HG02943 (cell line): Measurements from ENCODE around the gene CLSTN2.

Experiments
- ATAC-seq: cut with Tn5 transposase; IDR thresholded peaks from one replicate; pipeline ENCODE4 v1.9.1; 2021; ENCODE audit warnings: mild to moderate bottlenecking, low read depth, moderate library complexity; ENCODE audit not compliant: unreplicated experiment

The CLSTN2 gene

GRCh38 chr3:140176526-140176925 lies 241.5 kb downstream of the CLSTN2 start:
- ATAC-seq = no peak

GRCh38 chr3:140177943-140178342 lies 243.0 kb downstream of the CLSTN2 start:
- ATAC-seq = no peak

GRCh38 chr3:140178482-140178881 lies 243.5 kb downstream of the CLSTN2 start:
- no peak for ATAC-seq

DNA sequence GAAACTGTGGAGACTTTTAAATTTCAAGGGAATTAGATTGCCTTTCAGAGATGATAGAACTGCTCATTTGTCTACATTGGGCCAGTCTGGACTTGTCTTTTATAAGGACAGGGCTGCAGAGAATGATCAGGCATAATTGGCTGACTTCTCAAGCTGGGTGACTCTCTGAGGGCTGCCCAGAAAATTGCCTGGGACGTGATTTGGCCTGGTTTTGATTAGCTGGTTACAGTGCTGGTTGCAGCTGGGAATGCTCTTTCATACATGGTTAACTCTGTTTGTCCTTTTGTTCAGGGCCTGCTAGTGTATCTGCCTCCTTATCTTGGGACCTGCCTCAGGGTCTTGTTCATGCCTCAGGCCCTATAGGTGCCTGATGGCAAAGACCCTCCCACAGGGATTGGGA lies 245.6 kb downstream of the CLSTN2 start:
- no peak for ATAC-seq

DNA sequence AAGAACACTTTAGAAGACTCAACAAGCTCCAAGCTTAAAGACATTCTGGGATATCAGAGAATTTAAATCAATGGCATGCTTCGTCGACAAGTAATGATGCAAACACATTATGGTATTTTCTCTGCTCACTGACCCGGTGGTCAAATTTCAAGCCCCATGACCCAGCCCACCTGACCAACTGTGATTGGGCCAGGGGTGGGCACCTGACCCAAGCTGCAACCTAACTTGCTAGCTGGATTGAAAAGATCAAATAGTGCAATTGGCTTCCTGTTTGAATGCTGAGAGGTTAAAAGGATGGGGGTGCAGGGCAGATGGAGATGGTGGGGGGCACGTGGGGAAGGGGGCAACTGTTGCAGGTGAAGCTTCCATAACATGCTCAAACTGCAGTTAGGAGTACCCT lies 250.4 kb downstream of the CLSTN2 start:
- ATAC-seq = no peak

GRCh38 chr3:140186421-140186920 lies 251.5 kb downstream of the CLSTN2 start:
- no peak for ATAC-seq

DNA sequence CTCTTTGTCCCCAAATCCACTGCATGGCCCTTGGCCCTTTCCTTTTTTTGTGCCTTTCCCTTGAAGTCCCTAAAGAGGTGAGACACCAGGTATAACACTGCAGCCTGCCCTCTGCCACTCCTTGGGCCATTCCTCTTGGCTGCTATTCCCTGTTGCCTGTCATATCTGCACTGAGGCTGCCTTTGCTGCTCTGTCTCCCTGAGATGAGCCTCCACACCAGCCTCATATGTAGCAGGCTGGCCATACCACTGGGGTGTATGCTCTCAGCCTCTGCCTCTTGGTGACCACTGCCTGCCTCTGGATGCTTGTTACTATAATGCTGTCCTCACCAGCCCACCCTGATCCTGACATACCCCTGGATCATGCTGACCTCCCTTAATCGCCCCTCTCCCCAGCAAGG lies 252.0 kb downstream of the CLSTN2 start:
- ATAC-seq = no peak

DNA sequence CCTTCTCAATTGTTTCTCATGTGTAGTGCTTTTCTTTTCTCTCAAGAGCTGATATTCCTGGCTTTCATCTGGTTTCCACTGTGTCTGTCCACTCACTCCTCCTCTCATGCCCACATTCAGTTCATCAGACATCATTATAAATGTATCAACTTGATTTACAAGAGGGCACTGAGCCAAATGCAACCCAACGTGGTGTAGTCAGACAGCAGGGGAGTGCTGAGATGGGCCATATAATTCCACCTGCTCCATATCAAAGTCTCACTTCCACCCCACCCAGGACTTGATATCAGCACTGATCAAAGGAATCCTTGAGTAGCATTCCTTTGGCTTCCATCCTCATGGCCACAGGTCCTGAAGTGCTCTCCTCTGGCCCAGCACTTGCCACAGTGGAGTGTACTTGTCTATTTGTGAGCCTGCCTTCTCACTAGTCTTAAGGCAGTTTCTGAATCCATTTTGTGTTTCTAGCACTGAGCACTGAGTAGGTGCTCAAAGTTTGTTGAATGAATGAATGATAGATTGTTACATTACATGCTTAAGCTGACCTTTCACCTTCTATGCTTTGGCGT lies 252.8 kb downstream of the CLSTN2 start:
- no peak for ATAC-seq

DNA sequence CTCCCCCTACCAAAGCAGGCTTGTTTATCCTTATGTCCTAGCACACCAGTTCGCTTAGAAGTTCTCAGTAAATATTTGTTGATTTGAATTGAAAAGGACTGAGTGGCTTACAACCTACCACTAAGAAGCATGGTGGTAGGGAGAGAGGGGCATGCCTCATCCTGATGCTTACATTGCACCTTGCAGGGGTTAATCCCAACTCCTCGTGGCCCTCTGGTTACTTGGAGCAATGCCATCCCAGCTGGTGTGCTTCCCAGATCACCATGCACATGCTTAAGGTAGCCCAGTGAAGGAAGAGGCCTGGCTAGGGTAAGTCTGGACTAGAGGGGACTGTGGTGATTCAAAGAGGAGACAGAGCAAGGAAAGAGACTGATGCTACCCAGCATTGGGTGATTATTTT lies 253.3 kb downstream of the CLSTN2 start:
- no peak for ATAC-seq

DNA sequence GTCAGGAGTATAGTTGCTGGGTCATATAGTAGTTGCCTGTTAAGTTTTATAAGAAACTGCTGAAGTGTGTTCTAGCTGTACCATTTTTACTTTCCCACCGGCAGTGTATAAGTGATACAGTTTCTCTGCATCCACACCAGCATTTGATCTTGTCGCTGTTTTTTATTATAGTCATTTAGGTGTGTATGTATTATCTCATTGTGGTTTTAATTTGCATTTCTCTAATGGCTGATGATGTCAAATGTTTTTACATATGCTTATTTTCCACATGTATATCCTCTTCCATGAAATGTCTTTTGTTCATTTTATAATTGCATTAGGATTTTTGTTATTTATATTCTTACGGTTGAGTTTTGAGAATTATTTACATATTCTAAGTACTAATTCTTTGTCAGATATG lies 254.3 kb downstream of the CLSTN2 start:
- ATAC-seq = no peak

DNA sequence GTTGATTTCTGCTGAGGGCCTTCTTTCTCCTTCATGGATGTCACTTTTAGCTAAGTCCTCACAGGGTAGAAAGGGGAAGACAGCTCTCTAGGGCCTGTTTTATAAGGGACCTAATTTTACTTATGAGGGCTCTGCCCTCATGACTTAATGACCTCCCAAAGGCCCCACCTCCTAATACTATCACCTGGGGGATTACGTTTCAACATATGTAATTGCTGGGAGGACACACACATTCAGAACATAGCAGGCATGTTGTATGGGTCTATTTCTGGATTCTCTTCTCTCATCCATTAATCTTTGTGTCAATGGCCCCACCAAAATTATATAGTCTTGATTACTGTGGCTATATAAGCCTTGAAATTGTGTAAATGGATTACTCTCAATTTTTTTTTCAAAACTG lies 255.0 kb downstream of the CLSTN2 start:
- no peak for ATAC-seq

DNA sequence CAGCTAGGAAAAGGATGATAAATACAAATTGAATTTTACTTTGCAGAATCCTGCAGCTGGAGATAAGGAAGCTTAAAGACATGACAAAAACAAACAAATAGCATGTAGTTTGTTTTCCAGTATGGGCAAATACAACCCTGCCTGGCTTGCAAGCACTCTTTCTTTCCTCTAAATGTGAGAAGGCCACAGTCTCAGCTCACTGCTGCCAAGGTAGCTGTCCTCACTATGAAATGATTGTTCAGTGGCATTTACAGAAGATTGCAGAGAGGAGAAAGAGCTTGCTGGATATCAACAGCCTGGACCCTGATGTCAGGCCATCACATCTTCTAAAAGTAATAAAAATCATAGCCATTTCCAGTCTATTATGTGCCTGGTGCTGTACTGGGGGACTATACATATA lies 262.0 kb downstream of the CLSTN2 start:
- no peak for ATAC-seq

- ATAC-seq = no peak
Measured at GRCh38 chr3:140198242-140198641, 263.3 kb downstream of the CLSTN2 start.

GRCh38 chr3:140199008-140199407 lies 264.0 kb downstream of the CLSTN2 start:
- no peak for ATAC-seq

- no peak for ATAC-seq
Measured at GRCh38 chr3:140199743-140200142, 264.8 kb downstream of the CLSTN2 start.

DNA sequence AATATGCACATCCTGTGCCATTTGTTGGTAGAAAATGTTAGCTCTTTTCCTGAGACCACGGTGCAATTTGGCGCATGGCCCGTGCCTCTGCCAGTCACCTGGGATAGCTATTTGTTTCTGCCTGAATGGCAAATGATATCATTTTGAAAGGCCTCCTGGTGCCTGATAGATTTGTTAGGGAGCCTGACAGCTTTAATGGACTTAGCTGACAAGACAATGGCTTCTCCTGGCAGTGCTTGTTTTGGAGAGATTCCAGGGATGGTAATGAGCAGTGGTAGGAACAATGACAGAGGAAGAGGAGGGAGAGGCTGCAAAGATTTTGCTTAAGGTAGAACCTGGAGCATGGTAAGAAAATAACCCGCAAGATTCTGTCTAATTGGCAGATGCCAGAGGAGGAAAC lies 268.5 kb downstream of the CLSTN2 start:
- ATAC-seq = no peak

GRCh38 chr3:140204271-140204984 lies 269.4 kb downstream of the CLSTN2 start:
- no peak for ATAC-seq

GRCh38 chr3:140205598-140205997 lies 270.6 kb downstream of the CLSTN2 start:
- ATAC-seq = no peak

DNA sequence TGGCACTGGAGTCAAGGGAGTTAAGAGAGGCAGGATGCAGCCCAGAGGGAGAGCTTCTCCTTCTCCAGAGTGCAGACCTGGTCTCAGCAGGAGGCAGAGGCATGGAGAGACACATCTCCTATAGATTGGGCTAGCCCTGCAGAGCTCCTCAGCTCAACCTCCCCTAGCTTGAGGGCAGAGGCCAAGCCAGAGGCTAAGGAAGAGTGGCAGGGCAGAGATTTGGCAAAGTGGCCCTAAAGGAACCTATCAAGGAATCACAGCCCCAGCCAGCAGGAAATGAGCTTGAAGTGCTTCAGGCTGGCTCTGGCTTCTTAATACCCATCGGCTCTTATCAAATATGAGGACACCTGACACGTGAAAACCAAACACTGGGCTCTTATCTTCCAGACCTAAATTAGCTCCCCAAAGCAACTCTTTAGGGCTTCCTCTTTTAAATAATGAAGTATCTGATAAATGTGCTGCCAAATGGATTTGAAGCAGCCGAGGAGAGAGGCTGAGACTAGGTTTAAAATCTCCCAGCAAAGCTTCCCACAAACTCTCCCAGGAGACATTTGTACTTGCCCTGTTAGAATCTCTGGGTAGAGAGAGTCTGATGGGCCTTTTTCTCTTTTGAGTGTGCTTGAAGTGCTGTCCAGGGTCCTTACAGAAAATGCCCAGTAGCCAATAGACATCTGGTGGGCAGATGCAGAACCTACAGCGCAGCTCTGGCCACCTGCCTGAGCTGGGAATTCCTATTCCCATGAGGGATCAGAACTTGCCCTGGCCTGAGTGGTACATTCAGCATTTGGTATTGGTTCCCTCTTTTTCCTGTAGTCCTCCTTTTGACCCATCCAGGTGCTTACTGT lies 271.4 kb downstream of the CLSTN2 start:
- ATAC-seq = no peak

DNA sequence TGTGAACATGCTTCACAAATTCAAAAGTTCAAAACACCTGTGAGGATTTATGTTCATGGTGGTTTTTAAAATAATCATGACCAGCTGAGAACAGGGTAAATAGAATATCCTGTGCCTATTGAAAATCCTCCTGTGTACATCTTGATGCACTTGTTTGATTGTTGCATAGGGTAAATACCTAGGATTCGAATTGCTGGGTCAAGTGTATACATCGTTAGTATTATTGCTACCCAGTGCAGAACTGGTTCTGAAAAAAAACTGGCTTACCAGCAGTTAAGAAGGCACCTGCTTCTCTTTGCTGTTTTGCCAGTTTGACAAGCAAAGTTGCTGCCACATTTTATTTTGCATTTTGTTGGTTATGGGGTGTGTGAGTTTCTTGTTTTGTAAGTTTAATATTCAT lies 272.6 kb downstream of the CLSTN2 start:
- ATAC-seq = no peak

GRCh38 chr3:140216249-140216648 lies 281.3 kb downstream of the CLSTN2 start:
- ATAC-seq = no peak
